GM12874 (cell line): ENCODE measurements around the gene EGFR.

Source experiments
- CTCF ChIP-seq: IDR thresholded peaks from 2 replicates; pipeline ENCODE4 v1.5.1; 2011; ENCODE audit warnings: low read depth, mild to moderate bottlenecking, control low read depth, low read length, moderate library complexity; ENCODE audit not compliant: insufficient read depth

EGFR gene

GRCh38 chr7:55205124-55205955, 186.5 kb downstream of the EGFR start:
- TF ChIP-seq CTCF = no peak

GRCh38 chr7:55206235-55207029, 187.6 kb downstream of the EGFR start:
- TF ChIP-seq CTCF = no peak

GRCh38 chr7:55207436-55208125, 188.8 kb downstream of the EGFR start:
- no peak for TF ChIP-seq CTCF

- no peak for TF ChIP-seq CTCF
These were observed 190.5 kb downstream of the EGFR start for GRCh38 chr7:55209366-55209765.

- no peak for TF ChIP-seq CTCF
These were observed 191.4 kb downstream of the EGFR start for GRCh38 chr7:55210176-55210575.

- no peak for TF ChIP-seq CTCF
These were observed 191.9 kb downstream of the EGFR start for GRCh38 chr7:55210716-55211115.

GRCh38 chr7:55211726-55212125, 192.9 kb downstream of the EGFR start:
- no peak for TF ChIP-seq CTCF
